HG03066 (cell line): ENCODE data around the gene REXO1.
A peak's percentile ranks its signal among the peaks of the same experiment; 100 is the strongest.

Source experiments
- ATAC-seq: cut with Tn5 transposase; IDR thresholded peaks from one replicate; pipeline ENCODE4 v1.9.1; 2021; ENCODE audit warnings: low read depth; ENCODE audit not compliant: unreplicated experiment

The REXO1 gene

DNA sequence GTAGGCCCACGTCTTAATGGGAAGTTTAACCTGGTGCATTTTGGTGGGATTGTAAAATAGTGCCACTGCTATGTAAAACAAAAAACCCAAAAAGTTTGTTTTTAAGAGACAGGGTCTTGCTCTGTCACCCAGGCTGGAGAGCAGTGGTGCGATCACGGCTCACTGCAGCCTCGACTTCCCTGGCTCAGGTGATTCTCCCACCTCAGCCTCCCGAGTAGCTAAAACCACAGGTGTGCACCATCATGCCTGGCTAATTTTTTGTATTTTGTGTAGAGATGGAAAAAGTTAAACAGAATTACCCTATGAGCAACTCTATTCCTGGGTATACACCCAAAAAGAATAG lies 820 bp upstream of the REXO1 start:
- ATAC-seq, result no peak

DNA sequence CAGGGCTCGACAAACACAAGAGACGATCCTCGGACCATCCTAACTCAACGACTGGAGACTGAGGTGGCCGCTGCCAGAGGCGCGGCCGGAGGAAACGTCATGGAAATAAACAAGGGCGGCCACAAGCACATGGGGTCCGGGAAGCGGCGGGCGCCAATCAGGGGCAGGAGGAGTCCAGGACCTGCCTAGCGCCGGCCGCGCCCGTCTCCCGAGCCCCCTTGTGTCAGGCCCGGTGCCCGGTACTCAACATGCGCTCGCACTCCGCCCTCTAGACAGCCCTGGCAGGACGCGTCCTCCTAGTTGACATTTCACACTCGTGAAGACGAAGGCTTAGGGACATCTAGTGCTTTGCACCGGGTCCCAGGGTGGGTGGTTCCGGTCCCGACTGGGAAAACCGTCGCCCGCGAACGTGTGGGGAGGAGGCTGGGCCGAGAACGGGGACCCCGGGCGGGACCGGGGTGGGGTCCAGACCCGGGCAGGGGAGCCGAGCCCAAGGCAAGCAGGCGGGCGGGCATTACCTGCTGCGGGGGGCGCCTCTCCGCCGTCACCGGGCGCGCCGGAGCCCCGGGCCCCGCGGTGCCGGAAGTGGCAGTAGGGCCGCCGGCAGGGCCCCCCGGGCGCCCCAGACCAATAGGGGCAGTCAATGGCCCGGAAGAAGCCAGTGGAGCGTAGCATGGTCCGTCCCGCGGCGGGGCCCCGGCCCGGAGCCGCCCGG lies 442 bp downstream of the REXO1 start:
- ATAC-seq, result peak; percentile 22

DNA sequence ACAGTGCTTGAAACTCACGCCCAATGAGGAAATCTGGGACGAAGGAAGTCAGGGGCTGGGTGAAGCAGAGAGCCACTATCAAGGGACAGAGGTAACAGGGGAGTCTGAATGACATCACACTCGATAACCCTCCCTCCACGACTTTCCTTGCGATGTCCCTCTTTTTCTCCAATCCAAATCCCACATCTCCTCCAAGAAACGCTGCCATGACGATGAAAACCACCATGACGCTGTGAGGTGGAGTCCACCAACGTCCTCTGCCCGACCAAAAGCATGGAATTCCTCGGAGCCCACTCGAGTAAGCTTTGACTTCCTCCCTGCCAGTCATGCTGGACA lies 967 bp downstream of the REXO1 start:
- no peak for ATAC-seq

DNA sequence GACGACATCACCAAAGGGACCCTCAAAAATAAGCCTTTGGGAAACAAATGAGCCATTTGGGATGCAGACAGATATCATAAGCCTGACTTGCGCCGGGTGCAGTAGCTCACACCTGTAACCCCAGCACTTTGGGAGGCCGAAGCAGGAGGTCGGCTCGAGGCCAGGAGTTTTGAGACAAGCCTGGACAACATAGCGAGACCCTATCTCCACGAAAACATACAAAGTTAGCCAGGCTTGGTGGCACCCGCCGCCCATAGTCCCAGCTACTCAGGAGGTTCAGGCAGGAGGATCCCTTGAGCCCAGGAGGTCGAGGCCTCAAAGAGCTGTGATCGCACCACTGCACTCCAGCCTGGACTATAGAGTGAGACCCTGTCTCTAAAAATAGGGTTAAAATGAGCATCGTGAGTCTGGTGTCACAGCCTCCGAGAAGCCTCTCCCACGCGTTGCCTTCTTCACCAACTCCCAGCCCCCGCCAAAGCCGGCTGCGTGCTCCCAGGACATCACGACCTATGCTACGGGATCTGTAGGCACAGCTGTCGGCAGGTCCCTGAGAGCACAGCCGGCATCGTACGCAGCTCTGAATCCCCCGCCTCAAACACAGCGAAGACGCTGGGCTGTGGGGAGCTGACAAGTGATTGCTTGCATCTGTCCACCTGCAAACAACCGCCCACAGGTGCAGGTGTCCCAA lies 1.6 kb downstream of the REXO1 start:
- no peak for ATAC-seq

DNA sequence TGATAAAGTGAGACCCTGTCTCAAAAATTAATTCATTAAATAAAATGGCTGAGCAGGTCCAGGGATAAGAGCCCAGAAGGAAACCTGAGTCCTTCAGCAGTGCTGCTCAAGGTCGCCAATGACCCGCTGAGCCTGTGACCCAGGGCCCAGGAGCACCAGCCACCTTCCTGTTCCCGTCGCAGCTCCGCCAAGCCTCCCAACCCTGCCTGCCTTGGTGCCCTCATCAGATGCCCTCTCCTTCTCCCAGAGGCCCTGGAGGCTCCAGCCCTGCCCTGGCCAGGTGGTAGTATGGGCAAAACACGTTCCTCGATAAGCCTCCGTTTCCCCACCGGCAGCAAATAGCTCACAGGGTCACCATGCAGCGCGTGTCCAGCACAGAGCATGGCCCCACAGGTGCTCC lies 2.6 kb downstream of the REXO1 start:
- ATAC-seq, result no peak

DNA sequence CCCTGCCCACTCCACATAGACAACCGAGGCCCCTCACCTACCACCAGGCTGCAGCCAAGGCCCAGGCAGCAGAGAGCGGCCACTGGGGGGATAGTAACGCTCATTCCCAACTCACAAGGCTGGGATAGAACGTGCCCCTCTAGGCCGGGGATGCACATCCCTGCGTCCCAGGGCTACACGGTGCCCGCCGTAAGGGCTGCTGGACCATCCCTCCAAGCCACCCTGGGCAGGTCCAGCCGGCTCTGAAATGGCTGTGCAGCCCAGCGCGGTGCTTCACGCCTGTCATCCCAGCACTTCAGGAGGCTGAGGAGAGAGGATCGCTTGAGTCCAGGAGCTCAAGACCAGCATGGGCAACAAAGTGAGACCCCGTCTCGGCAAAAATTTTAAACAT lies 3.2 kb downstream of the REXO1 start:
- no peak for ATAC-seq

DNA sequence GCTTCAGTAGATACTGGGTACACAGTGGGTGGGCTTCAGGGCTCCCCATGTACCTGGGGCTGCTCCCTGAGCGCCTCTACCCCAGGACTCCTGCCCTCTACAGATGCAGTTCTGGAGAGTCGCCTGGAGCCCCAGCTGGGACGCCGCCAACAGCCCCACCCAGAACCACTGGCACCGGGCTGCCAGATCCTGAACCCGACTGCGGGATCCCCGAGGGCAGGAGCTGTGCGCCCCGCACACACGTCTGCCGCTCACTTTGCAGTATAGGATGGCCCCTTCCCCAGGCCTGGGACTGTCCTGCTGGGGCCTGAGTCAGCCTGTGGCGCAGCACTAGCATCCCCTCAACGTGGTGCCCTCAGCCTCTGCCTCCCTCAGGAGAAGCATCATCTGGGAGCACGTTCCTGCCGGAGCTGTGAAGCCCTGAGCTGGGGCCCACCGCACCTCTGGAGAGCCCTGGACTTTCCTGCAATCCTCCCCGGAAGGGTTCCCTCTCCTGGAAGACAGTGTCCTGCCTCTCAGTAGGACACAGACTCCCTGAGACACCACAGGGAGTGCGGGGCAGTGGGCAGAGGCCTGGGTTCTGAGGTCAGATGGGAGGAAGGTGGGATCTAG lies 3.7 kb downstream of the REXO1 start:
- ATAC-seq, result no peak

DNA sequence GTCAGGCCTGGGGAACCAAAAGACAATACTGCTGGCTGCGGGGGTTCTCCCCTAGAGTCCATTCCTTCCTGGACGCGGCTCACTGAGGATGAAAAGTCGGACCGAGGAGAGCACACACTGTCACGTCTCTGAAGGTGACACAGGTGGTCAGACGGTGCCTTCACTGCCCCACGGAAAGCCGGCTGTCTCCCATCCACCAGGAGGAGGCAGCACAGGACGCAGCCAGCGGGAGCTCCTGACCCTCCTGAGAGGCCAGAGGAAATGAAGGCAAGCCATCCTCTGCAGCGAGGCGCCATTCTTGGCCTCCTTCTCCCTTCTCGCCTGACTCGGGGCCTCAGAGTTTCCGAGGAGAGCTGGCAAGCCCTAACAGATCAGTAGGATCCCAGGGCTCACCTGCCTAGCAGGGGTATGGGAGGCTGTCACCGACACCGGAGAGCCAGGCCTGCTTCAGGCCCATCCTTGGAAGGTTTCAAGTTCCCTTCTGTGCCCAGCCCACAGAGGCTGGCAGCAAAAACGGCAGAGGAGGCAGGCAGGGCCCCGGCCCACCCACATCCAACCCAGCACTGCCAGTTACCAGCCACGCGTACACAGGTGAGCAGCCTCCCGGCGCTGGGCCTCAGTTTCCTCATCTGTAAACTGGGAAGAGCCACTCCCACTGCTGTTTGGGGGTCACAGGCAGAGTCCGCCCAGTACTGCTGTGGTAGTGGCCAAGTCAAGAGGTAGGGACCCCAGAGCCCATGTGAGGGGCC lies 4.5 kb downstream of the REXO1 start:
- no peak for ATAC-seq

DNA sequence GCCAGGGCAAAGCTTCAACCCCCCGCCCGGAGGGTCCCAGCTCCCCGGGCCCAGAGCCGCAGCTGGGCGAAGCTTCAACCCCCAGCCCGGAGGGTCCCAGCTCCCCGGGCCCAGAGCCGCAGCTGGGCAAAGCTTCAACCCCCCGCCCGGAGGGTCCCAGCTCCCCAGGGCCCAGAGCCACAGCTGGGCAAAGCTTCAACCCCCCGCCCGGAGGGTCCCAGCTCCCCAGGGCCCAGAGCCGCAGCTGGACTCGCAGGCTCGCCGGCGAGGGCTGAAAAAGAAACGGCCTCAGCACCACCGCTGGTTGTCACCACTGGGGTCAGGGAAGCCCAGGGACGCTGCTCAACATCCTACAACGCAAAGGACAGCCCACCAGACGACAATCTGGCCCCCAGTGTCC lies 5.2 kb downstream of the REXO1 start:
- ATAC-seq, result no peak

DNA sequence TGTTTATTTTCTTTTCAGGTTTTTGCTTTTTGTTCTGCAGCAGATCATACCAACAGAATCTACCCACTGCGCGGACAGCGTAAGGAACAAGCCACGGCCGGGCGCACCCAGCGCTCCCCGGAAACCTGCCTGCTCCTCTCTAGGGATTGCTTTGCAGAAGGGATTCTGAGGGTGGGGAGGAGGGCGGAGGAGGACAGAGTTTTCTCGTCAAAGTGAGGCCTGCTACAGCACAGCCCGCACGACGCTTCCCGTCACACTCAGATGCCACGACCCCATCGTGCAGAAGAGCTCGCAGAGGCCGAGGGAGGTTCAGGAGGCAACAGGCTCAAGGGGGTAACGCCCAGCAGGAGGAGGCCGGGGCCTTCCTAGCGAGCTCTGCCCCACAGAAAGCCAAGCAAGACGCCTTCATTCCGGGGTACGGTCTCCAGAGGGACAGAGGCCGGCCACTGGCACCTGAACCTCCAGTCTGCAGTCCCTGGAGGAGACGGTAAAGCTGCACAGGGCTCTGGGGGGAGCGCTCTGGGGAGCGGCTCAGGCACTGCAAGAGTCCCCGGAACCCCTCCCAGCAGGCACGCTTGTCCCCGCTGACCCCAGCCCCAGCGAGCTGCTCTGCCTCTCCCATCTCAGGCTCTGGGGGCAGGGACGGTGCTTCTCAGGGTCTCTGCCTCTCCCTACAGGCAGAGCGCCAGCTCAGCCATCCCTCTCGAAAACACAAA lies 6.9 kb downstream of the REXO1 start:
- no peak for ATAC-seq

DNA sequence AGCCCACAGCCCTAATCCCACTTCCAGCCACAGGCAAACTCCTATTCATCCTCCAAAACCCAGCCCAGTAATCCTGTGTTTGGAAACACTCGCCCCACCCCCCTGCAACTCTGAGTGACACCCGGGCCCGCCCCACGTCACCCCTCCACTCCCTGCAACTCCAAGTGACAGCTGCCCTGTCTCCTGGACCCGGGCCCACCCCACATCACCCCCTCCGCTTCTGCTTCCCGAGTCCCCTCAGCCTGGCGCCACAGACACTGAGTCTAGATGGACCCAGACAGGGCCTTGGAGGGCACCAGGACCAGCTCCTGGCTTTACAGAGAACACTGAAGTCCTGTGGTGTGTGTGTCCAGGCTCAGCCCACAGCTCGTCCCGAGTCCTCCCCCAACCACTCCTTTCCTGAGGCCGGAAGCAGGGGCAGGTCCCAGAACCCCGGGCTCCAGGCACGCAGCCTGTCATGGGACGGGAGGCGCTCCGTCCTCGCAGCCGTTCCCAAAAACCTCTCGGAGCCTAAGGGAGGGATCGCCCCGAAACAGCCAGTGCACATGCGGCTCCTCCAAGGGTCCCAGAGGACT lies 7.7 kb downstream of the REXO1 start:
- ATAC-seq, result no peak

DNA sequence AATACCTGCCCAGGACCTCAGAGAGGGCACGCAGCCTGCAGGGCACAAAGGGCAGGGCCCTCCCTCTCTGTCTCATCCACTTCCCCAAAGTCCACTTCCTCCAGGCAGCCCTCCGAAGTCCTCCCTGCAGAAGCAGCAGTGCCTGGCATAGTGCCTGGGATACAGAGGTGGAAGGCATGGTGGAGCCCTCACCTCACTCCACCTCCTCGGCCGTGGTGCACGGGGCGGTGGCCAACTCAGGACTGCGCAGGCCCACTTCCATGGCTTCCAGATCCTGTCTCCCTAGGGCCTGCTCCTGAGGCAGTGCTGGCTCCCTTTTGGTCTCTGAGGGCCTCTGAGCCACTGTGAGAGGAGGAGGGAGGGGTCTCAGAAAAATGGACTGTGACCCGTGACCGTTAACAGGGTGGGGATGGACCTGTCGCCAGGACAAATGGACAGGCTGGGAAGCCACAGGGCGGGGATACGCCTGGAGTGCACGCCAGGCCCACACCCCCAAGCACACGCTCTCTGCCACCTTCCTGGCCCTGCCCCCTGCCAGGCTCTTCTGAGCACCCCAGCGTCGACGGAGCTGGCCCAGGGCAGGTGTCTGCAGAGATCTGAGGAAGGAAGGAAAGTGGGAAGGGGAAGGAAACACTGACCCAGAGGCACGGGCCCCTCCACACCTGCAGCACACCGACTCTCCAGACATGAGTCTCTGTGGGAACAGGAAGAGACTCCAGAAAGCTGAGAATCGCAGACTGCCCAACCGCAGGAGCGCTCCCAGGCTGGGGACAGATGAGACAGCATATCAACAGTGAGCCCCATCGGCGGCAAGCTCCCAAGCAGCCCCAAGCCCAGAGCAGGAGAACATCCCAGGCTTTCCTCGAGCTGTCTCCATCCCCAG lies 8.4 kb downstream of the REXO1 start:
- ATAC-seq, result no peak

DNA sequence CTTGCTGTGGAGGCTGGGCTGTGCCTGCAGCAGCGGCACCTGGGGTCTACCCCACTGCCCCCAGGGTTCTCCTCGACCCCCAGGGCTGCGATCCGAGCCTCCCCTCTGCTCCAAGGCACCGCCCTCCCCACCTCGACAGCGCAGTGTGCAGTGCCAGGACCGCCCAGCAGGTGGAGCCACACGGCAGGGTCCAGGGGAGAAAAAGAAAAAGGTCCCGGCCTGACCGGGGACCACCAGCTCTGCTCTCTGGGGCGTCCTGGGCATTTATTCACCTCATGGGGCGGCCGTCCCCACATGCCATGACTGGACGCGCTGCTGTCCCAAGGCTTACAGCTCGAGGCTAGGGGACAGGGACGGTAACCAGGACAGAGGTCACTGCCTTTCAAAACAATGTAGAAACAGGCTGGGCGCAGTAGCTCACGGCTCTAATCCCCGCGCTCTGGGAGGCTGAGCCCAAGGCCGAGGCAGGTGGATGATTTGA lies 10.6 kb downstream of the REXO1 start:
- no peak for ATAC-seq

DNA sequence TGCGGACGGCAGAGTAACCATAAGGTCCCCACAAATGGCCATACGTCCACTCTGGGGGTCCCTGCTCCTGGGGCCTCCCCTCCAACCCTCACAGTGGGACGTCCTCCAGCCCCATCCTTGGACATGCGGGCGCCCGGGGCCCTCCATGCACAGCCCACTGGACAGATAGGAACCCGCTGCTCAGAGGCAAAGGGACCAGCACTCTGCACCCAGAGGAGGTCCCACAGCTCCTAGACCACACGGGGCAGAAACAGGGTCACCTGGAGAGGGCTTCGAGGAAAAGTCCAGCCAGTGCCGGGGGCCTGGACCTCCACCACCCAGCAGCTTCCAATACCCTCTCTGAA lies 11.1 kb downstream of the REXO1 start:
- no peak for ATAC-seq

DNA sequence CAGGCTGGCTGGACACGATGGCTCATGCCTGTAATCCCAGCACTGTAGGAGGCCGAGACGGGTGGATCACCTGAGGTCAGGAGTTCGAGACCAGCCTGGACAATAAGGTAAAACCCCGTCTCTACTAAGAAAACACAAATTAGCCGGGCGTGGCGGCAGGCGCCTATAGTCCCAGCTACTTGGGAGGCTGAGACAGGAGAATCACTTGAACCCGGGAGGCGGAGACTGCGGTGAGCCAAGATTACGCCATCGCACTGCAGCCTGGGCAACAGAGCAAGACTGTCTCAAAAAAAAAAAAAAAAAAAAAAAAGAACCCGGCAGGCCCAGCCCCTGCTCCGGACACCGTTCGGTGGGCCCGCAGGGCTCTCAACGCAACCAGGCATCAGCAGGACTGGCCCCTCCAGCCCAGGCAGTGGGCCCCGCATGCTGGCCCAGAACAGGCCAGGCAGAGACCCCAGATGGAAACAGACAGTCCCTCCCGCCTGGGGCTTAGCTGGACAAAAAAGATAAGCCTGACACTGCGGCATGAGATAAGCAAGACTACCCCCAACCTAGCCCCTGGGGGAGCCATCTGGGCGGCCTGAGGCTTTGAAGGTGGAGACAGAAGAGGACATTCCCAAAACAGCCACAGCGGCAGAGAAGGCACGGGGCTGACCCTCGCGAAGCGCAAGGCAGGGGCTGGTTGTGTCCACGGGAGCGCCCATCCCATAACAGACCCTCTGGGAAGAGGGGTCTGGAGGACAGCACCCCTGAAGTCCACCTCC lies 11.6 kb downstream of the REXO1 start:
- ATAC-seq, result no peak

DNA sequence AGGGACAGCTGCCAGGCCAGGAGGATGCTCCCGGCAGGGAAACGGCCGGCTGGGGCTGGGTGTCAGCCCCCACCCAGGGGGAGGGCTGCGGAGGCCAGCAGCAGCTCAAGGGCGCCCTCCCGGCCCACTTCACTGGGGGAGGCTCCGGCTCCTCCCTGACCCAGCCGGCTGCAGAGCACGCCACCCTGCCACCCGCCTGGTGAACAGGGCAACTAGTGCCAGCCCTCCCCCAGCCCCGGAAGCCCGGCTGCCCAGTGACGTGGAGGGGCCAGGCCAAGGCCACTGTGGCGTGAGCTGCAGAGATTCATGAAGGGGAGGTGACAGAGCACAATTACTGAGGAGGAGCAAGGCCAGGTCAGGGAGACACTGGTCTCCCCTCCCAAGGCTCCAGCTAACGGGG lies 14.7 kb downstream of the REXO1 start:
- no peak for ATAC-seq

DNA sequence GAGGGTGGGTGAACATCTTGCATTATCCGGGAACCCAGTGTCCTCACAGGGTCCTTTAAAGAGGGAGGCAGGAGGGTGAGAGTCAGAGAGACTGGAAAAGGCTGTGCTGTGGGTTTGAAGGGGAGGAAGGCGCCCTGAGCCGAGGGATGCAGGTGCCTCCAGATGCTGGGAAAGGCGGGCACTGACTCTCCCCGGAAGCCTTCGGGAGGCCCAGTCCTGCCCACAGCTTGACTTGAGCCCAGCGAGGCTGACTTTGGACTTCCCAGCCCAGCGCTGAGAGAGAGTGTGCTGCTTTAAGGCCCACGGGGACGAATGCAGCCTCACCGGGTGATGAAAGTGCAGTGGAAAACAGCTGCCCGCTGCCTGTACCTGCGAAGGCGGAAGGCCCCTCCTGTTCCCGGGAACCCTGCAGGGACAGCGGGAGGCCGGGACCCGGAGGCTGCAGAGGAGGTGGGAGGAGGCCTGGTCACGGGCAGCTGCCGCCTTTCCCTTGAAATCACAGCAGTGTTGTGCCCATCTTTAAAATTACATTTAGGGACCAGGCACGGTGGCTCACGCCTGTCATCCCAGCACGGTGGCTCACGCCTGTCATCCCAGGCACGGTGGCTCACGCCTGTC lies 16.1 kb downstream of the REXO1 start:
- no peak for ATAC-seq

DNA sequence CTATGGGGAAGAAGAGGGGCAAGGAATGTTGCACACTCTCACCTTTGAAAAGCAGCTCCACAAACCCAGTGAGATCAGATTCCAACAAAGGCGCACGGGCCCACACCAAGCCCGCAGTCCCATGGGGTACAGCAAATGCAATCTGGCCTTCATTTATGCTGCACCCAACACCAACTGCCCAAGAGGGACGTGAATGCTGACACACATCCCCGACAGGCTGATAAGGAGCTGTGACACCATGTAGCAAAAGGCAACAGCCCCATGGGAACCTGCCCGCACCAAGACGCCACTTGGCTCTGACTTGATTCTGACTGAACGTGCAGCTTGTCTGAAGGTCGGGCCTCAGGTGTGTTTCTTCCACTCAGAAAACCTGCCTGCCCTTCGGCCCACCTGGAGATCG lies 17.3 kb downstream of the REXO1 start:
- no peak for ATAC-seq

DNA sequence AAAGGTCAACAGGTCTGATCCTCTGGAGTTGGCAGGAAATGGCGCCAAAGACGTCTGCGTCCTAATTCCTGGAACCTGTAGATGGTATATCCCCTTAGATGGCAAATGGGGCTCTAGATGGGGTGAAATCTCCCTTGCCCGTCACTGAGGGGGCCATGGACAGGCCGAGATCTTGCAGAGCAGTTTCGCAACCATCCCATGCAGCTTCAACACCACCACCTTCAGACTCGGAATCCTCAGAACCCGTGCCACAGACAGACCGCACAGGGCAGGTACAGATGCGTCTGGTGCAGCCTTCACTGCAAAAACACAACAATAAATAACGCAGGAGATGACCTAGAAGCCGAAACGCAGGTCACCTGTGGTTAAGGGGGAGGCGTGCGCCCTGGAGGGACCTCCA lies 17.7 kb downstream of the REXO1 start:
- ATAC-seq, result no peak
